HG02970 (cell line): Measurements from ENCODE around the gene RHBDL3.
"Not testable (repeated sequence)": the region's sequence is repeated elsewhere in the genome, so short reads cannot be mapped to it uniquely, and the experiment has no call there.

Experiments
- ATAC-seq: cut with Tn5 transposase; IDR thresholded peaks from one replicate; pipeline ENCODE4 v1.9.1; 2021; ENCODE audit warnings: mild to moderate bottlenecking, moderate library complexity, moderate number of reproducible peaks; ENCODE audit not compliant: unreplicated experiment, low FRiP score

RHBDL3 gene

DNA sequence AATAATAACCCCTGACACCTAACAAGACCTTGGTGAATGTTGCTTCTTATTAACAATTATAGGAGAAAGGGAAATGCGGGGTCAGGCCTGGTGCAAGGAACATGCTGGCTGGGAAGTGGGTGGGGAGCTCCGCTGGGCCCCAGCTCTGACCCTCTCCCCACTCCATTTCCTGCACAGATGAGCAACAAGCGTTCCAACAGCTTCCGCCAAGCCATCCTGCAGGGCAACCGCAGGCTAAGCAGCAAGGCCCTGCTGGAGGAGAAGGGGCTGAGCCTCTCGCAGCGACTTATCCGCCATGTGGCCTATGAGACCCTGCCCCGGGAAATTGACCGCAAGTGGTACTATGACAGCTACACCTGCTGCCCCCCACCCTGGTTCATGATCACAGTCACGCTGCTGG lies 23.0 kb downstream of the RHBDL3 start:
- ATAC-seq, result no peak

DNA sequence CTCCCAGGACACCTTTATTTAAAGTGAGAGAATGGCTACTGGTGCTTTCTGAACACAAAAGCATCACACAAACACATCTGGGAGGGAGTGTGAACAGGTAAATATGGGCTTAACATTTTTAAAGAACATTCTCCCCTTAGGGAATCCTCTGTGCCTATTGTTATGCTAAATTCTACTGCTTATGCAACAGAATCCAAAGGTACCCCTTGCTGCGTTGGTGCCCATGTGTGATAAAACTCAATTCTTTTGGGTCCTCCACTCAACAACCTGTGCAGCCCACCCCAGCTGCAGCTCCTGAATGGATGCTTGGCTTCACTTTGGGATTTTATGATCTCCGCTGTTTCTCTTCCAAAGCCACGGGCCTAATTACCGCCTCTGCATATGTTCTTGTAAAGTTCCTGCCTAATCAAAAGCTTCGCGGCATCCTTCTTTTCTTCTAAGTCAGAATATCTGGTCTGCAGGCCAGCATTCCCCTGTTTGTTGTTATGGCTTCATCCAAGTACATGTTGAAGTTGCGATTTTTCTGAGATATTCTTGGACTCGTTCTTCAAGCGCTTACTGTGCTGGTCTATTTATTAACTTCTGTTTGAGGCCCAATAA lies 23.9 kb downstream of the RHBDL3 start:
- ATAC-seq, result no peak

DNA sequence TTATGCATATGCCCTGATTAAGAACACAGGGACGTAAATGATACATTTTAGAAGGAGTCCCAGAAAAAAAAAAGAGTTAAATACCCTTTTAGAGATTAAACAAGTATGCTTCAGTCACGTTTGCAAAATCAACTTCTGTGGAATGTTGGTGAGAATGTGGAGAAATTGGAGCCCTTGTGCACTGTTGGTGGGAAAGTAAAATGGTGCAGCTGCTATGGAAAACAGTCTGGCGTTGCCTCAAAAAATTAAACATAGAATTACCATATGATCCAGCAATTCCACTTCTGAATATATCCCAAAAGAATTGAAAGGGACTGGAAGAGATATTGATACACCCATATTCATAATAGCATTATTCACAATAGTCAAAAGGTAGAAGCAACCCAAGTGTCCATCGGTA lies 26.5 kb downstream of the RHBDL3 start:
- no peak for ATAC-seq

DNA sequence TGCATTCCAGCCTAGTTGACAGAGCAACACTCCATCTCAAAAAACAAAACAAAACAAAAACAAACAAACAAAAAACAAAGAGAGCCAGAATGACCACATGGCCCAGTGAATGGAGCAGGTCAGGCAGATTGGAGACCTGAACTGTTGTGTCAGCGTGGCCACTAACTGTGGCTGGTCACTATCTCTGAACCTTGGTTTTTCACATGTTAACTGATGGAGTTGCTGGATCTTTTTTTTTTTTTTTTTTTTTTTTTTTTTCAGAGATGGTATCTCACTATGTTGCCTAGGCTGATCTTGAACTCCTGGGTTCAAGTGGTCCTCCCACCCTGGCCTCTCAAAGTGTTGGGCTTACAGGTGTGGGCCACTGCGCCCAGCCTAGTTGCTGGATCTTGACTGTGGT lies 31.8 kb downstream of the RHBDL3 start:
- ATAC-seq, result no peak

DNA sequence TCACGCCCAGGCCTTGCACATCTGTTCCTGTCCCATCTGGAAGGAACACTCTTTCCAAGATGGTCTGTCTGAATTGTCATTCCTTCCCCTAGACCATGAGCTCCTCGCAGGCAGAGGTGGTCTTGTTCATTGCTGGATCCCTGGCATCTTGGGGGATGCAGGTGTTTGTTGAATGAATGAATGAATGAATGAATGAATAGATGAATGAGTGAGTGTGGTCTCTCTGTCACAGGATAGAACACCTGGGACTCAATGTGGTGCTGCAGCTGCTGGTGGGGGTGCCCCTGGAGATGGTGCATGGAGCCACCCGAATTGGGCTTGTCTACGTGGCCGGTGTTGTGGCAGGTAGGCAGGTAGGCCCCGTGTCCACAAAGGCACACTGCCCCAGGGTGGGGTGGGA lies 32.2 kb downstream of the RHBDL3 start:
- ATAC-seq, result no peak

DNA sequence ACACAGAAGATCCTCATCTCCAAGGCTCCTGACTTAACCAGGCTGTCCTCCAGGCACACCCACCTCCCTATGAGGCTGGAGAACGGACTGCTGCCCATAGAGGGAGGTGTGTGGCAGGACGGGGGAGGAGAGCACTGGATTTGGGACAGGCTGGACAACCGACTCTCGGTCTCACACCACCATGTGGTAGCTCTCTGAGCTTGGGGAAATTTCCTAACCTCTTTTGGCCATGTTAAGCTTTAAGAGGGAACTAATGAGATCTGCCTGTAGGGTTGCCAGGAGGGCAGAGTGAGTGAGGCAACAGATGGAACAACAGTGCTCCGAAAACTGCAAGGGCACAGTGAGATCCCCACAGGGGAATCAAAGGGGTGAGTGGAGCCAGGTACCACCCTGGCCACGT lies 32.7 kb downstream of the RHBDL3 start:
- ATAC-seq, result no peak

DNA sequence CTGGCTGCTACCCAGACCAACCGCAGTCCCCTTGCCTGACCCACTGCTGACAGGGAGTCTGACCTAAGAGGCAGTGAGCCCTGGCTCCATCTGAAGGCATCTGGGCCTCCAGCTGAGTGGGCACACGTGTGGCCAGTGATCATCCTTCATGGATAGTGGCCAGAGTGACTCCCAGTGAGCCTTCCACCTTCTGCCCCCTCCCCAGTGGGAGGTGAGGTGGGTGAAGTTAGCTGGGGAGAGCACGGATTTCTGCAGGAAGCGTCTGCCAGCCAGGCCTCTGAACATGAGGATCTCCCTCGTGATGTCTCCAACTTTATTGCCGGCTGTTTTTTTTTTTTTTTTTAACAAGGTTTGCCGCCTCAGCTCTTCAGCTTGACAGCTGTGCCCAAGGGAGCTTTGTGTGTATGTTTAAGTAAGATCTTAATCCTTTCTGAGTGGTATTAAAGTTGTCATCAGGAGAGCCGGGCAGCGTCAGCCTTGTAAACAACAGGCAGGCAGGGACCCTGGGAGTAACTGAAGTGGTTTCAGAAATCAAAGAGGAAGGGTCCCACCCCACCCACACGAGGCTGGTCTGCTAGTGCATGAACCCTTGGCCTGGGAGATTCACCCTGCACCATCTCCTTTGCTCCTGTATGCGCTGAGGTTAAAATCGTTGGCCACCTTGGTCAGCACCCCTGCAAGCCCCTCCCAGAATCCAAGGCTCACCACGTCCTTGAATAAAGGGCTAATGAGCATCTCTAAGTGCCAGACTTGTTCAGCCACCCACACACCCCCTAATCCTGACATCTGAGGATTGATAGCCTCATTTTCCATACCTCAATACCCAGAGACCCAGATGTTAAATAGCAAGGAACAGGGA lies 33.3 kb downstream of the RHBDL3 start:
- no peak for ATAC-seq

DNA sequence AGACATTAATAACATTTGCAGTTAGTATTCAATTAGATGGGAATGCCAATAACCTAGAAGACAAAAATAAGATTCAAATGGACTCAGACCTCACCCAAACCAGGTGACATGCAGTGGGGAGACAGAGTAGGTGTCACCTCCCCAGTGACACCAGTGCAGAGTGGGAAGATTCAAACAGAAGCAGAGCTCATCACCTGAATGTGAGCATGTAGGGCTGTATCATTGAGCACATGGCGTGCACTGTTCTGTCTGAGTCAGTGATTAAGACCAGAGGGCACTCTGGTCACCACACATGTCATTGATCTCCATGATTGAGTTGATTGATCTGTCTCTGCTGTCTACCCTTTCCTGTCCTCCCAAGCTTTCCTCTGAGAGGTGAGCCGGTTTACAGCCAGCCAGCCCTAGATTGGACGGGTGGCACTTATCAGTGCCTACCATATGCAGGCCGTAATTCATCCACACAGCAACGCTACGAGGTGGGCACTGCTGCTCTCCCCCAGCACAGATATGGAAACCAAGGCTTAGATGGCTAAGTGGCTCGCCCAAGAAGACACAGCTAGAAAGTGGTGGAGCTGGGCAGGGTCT lies 34.0 kb downstream of the RHBDL3 start:
- ATAC-seq, result no peak

DNA sequence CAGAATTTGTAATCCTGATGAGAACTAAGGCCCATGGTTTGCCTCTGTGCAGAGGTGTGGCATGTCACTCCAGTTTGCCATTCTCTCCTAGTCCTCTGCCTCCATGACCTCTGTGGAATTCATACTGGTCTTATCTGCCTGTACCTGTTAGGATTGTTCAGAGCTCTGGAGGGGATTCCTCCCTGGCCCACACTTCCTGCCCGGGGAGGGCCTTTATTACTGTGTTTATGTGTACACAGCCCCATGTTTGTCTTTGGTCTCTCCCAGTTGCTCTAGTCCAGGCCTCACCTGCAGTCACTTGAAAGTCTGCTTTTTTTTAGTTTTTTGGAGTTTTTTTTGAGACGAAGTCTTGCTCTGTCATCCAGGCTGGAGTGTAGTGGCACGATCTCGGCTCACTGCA lies 36.4 kb downstream of the RHBDL3 start:
- no peak for ATAC-seq

DNA sequence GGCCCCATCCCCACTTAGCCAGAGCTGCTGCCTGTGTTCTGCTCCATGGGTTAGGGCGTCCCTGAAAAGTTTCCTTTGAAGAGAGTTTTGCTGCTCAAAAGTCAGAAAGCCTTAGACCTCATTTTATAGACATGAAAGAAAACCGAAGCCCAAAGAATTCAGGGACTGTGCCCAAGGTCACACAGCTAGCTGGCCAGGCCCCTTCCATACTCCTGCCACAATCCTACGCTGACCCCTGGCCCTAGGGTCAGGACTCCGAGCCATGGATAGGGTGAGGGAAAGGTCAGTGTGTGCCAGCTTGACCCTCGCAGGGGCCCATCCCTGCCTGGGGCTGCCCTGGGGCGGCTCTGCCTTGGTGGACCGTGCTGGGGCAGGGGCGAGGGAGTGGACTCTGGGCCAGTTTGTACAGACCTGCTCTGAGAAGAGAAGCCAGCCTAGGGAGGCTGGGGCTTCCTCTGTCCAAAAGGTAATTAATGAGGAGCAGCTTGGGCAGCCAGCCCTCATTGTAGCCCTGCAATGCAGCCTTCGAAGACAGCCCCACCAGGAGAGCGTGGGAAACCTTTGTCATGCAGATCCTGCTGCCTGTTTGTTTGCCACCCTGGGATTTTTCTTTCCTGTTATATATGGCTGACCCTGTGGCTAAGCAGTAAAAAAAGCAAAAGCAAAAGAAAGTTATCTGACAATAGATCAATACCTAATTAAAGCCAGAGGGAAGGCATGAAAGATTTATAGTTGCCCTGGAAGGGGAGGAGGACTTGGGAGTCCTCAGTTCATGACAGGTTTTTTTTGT lies 37.4 kb downstream of the RHBDL3 start:
- ATAC-seq, result no peak

DNA sequence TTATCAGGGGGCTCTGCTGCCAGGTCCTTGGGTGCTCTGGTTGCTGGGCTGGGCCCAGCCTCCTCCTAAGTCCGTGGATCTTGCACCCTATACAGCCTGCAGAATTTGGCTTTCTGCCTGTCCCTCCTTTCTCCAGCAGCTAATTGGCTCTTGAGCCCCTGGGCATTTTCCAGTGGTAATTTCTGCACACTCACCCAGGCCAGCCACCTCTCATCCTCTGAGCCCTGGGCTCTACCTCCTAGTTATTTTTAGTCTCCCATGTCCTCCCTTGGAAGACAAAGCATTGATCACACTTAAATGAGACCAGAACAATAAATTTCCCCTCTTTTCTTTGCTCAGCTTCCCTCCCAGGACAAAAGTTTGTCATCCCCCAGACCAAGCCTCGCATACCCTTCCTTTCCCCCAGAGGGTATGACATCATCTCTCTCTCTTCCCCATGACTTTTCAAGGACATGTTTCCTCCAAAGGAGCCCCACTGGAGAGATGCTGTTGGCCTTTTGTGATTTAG lies 38.2 kb downstream of the RHBDL3 start:
- ATAC-seq, result no peak

DNA sequence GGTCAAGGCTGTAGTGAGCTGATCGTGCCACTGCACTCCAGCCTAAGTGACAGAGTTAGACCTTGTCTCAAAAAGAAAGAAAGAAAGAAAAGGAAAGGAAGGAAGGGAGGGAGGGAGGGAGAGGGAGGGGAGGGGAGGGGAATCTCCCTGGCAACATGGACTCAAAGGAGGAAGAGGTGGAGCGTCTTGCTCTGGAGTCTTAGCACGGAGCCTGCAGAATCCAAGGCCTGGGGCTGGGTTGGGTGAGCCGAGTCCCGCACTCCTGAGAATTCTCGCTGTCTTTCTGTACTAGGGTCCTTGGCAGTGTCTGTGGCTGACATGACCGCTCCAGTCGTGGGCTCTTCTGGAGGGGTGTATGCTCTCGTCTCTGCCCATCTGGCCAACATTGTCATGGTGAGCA lies 39.4 kb downstream of the RHBDL3 start:
- ATAC-seq, result no peak

DNA sequence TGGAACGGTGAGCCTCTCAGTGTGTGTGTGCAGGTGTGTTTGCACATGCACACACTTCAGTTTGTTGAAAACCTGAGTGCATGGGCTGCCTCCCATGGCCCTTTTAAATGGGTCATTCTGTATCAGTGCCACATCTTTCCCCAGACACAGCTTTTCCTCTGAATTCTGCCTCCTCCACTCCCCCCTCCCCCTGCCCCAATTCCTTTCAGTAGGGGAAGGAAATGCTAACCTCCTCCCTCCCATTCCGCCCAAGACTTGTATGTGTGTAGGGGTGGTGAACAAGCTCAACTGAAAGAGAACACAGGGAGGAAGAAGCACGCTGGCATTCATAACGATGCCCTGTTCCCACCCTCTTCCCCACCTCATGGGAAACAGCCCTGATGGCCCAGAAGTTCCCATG lies 42.0 kb downstream of the RHBDL3 start:
- ATAC-seq, result no peak

DNA sequence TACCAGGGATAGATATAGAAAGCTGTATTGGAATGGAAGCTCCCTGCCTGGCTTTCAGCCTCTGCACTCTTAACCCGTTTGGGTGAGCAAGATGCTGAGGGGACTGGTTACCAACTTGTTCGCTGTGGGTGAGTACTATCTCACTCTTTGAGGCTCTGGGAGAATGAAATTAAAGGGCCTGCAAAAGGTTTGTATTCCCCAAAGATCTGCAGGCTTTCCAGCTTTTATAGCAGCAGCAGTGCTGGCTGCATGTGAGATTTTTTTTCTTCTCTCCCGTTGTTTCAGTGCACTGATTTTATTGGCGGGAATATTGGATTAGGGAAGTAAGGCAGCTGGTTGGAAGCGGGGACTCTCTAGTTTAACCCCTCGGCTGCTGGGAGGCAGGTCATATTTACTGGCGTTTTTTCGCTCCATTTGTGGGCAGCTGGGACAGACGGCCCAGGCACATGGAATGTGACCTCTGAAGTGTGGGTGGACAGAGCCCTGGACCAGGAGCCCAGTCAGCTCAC lies 45.5 kb downstream of the RHBDL3 start:
- no peak for ATAC-seq

DNA sequence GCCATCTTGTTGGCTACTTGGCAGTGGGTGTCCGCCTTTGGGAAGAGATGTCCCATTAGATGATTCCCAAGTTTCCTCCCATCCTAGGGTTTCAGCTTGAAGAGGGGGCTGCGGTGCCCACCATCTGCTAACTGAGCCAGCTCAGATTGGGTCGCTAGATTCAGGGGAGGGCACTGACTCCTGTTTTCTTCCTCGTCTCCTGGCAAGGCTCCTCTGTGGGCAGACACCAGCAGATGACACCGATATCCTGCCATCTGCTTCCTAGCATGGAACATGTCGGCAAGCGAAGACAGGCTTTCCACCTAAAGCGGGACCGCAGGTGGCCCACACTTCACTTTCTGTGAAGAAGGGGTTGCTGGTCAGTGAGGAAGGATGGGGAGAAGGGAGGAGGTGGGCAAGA lies 49.0 kb downstream of the RHBDL3 start:
- no peak for ATAC-seq

DNA sequence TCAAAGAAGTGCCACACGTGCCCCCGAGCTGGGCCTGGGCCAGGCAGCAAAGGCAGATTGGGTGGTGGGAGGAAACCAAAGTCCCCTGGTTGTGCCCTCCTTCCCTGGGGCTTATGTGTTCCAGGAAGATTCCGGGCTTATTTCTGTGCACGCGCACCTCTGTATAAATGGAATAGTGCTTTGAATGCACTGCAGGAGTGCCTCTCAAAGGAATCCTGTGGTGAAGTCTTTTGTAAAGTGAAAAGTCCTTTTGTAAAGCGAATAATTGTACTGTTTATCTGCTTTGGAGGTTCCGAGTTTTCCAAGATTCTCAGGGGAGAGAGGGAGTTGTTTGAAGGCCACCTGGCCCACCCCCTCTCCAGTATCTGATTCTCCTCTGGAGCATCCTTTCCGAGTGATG lies 49.5 kb downstream of the RHBDL3 start:
- no peak for ATAC-seq

DNA sequence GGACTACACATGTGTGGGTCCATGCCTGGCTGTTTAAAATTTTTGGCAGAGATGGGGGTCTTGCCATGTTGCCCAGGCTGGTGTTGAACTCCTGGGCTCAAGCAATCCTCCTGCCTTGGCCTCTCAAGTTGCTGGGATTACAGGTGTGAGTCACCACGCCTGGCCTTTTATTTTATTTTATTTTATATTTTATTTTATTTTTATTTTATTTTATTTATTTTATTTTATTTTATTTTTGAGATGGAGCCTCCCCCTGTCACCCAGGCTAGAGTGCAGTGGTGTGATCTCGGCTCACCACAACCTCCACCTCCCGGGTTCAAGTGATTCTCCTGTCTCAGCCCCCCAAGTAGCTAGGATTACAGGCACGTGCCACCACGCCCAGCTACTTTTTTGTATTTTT lies 51.0 kb downstream of the RHBDL3 start:
- not testable (repeated sequence) for ATAC-seq

DNA sequence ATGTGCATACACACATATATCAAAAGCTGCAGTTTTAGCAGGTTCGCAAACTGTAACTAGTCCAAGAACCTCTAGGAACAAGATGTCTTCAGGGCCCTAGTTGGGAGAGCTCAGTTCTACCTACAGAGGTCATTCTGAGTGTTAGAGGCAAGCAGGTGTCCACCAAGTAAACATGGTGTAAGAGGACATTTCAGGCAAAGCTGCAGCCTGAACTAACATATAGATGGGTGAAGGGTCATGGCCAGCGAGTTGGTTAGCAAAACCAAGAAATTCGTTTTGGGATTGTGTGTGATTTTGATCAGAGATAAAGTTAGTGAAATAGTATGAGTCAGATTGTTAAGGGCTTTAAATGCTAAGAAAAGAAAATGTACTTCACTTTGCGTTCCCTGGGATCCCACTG lies 51.7 kb downstream of the RHBDL3 start:
- ATAC-seq, result no peak

DNA sequence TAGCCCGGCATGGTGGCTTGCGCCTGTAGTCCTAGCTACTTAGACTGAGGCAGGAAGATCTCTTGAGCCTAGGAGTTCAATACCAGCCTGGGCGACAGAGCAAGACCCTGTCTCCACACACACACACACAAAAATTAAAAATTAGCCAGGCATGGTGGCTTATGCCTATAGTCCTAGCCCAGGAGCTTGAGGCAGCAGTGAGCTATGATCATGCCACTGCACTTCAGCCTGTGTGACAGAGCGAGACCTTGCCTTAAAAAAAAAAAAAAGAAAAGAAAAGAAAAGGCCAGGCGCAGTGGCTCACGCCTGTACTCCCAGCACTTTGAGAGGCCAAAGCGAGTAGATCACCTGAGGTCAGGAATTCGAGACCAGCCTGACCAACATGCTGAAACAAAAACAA lies 52.4 kb downstream of the RHBDL3 start:
- no peak for ATAC-seq

DNA sequence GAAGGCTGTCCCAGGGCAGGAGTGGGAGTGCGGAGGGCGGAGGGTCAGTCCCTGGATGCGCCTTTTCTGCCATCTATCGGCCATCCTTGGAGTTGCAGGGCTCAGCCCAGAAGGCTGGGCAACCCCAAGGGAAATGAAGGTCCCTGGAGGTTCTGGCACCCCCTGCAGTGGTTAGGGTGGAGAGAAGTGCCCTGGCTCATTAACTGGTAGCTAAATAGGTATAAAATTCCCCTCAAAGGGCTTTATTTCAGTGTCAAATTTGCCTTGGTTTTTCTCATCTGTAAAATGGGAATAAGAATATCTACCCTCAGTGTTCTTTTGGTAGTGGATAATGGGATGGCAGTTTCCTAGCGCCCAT lies 53.9 kb downstream of the RHBDL3 start:
- ATAC-seq, result peak; percentile 79

DNA sequence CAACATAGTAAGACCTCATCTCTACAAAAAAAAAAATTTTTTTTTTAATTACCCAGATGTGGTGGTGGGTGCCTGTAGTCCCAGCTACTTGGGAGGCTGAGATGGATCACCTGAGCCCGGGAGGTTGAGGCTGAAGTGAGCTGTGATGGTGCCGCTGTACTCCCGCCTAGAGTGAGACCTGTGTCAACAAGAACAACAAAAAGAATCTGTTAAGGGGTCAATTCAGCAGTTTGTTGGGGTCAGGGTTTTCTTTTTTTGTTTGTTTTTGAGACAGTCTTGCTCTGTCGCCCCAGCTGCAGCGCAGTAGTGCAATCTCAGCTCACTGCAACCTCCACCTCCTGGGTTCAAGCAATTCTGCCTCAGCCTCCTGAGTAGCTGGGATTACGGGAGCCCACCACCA lies 54.4 kb downstream of the RHBDL3 start:
- ATAC-seq, result not testable (repeated sequence)
